ENCODE results near the gene RASAL2.

The RASAL2 gene

DNA sequence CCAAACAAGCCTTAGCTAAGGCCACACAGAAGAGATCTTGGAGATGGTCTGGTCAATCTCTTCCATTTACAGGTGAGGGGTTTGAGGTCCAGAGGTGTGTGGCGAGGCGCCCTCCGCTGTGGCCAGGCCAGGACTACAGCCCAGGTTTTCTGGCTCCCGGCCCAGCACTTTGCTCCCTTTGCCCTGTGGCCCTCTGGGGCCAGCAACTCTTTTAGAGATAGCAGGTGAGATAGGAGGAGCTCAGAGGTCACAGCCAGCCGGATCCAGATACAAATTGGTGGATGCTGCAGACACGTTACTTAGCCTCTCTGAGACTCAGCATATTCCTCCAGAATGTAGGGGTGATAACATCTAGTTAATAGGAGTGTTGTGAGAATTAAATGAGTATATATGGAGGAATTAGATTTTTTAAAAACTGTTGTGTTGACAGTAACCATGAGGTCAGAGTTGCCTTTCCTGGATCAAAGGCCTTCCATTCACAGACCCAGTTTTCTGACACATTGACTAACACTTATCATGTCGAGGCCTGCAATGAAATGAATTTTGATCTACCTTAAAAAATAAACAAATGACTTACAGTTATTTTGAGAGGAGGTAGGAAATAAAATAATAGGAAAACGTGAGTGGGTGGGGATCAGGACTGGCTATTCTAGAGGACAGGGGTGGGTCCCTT, 435.6 kb downstream of the RASAL2 start:
- no peak for DNase-seq

DNA sequence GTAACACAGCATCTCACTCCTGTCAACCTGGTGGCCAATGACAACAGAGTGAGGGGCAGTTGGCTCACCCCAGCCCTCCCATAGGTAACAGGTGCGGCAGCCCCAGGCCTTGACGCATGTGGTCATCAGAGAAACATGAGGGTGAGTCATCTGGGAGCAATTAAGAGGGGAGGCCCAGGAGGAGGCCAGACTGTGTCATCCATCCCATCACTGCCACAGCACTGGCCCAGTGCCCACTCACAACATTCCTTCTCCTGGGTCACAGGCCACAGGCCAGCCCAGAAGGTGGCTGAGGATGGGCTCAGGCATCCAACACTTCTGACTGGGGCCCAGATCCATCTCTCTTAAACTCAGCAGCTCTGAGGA, 436.1 kb downstream of the RASAL2 start:
- DNase-seq = no peak

DNA sequence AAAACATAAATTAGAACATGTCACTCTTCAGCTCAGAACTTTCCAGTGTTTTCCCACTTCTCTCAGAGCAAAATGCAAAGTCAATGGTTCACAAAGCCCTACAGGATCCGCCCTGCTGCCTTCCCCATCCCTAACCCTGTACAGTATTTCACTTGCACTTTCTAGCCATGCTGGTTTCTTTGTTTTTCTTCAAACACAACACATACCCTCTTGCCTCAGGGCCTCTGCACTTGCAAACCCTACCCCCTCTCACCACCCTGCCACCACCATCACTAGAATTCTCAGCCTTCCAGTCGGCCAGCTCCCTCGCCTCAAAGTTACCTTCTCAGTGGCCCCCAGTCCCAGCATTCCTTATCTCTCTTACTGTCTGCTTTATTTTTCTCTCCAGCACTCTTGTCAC, 436.6 kb downstream of the RASAL2 start:
- DNase-seq = no peak

DNA sequence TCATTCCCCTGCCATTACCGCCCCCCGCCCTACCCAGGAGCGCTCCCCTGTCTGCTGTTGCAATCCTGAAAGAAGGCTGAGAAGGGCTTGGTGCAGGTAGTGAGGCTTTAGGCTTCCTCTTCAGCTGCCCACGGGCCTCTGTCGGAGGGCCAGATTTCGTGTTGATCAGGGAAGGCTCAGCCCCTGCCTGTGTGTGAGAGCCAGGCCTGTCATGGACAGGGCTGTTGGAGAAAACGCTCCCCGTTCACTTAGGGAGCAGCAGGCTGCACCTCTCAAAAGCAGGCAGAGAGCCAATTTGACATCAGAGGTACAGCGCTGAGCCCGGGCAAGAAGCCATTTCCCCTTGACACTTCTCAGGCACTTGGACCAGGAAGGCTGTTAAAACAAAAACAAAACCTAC, 438.0 kb downstream of the RASAL2 start:
- DNase-seq = no peak

DNA sequence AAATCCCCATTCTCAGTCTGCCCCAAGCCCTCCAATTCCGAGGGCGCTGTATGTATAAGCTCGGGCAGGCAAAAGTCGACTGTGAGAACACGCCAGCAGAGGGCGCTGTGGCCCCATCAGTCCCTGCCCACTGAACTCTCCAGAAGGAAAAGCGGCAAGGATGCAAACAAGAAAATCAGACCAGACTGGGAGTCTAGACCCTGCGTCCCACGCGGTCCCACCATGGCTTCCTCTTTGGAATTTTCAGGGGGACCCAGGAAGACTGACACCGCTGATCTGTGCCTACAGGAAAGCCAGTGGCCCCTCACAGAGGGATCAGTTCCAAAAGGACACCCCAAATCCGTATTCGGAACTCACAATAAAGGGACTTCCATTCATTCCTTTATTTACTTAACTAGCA, 438.5 kb downstream of the RASAL2 start:
- DNase-seq = peak; percentile 66

DNA sequence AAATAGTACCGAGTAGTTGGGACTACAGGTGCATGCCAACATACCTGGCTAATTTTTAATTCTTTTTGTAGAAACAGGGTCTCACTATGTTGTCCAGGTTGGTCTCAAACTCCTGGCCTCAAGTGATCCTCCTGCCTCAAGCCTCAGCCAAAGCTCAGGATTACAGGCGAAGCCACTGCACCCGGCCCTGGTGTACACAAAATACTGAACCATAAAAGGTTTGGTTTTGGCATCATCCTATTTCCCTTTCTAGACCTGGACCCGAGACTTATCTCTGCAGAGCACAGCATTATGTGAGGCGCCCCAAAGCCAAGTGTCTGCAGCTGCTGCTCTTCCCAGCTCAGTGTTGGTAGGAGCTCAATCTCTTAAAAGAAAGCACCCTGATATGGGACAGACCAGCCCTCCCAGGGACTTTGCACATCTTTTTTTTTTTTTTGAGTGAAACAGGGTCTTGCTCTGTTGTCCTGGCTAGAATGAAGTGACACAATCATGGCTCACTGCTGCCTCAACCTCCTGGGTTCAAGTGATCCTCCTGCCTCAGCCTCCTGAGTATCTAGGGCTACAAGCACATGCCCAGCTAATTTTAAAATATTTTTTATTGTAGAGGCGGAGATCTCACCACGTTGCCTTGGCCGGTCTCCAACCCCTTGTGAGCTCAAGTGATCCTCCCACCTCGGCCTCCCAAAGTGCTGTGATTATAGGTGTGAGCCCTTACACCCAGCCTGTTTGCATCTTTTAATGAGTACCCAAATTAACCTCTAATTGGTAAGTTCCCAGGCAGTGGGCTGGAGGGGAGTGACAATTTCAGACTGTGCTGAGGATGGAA, 439.4 kb downstream of the RASAL2 start:
- no peak for DNase-seq

Measured in activated CD4-positive, alpha-beta T cell treated with anti-CD3 and anti-CD28 coated beads, Interleukin-2, amount 50 U/mL, for 16 hours (primary cell).